Chondrocyte (in vitro differentiated cells): Measurements from ENCODE around the gene MUSK. TPM values are rescaled to one million over a fixed set of nuclear protein-coding genes. Genes with fewer than 3 reads are reported as not detected.

Source experiments
- DNase-seq: peaks from one replicate; pipeline ENCODE4 v3.0.0; 2021; ENCODE audit warnings: mixed read lengths, low spot score
- H3K27ac Mint-ChIP-seq: one replicate; pipeline ENCODE4 v1.8.0; 2021; ENCODE audit warnings: mild to moderate bottlenecking, moderate library complexity, mixed read lengths; ENCODE audit not compliant: unreplicated experiment
- H3K27me3 Mint-ChIP-seq: 2 replicates; pipeline ENCODE4 v1.8.0; 2021; ENCODE audit warnings: low read depth, mixed read lengths
- H3K36me3 Mint-ChIP-seq: 2 replicates; pipeline ENCODE4 v1.8.0; 2021; ENCODE audit warnings: low read depth, mixed read lengths
- H3K4me1 Mint-ChIP-seq: 2 replicates; pipeline ENCODE4 v1.8.0; 2021; ENCODE audit warnings: low read depth, mild to moderate bottlenecking, mixed read lengths
- H3K4me3 Mint-ChIP-seq: one replicate; pipeline ENCODE4 v1.8.0; 2021; ENCODE audit warnings: mild to moderate bottlenecking, moderate library complexity, mixed read lengths; ENCODE audit not compliant: unreplicated experiment
- H3K9me3 Mint-ChIP-seq: 2 replicates; pipeline ENCODE4 v1.8.0; 2021; ENCODE audit warnings: low read depth, mixed read lengths
- CTCF ChIP-seq: fragments of 200-600 bp; sonication (generic); IDR thresholded peaks from 2 replicates; pipeline ENCODE4 v1.5.0; 2021; ENCODE audit warnings: antibody characterized with exemption, mild to moderate bottlenecking, moderate library complexity
- long read RNA-seq: library from polyadenylated mRNA; stranded (forward); transcript quantifications from one replicate; pipeline ENCODE4 v2.0.0, GENCODE V29; 2021
- total RNA-seq: library from RNA; stranded (reverse); gene quantifications from 3 replicates; pipeline ENCODE4 v1.2.1, GENCODE V29; 2021

MUSK gene
- not detected in 3 replicates for total RNA-seq
- long read RNA-seq = 0 reads

- Mint-ChIP-seq H3K4me3 (no peak within 1 kb of the TSS), H3K27me3 (no peaks in the 10 kb centered on the region), H3K4me1 (peaks cover 10% of the 10 kb centered on the region), H3K36me3 (no peaks in the 10 kb centered on the region), H3K27ac (no peak within 1 kb of the TSS), H3K9me3 (no peaks in the 10 kb centered on the region)
- TF ChIP-seq CTCF = no peak
- DNase-seq = no peak
These were observed at the start of gene MUSK for GRCh38 chr9:110668570-110669167. Gene MUSK (plus strand): TSS chr9:110668791. CDS start chr9:110668905, 114 bp downstream.

GRCh38 chr9:110619831-110620230 is 48.8 kb upstream of the MUSK start:
- Mint-ChIP-seq H3K4me3 (no peak overlapping the region), H3K27me3 (peaks cover 3% of the 10 kb centered on the region), H3K4me1 (peaks cover 5% of the 10 kb centered on the region), H3K27ac (no peak overlapping the region), H3K36me3 (peaks cover under 1% of the 10 kb centered on the region), H3K9me3 (peaks cover 4% of the 10 kb centered on the region)
- DNase-seq = no peak
- no peak for TF ChIP-seq CTCF

GRCh38 chr9:110620726-110621125 is 47.9 kb upstream of the MUSK start:
- H3K27ac Mint-ChIP-seq = no peak overlapping the region
- H3K4me1 Mint-ChIP-seq = peaks cover 5% of the 10 kb centered on the region
- no peaks in the 10 kb centered on the region for H3K36me3 Mint-ChIP-seq

GRCh38 chr9:110622368-110622767 is 46.2 kb upstream of the MUSK start:
- Mint-ChIP-seq H3K9me3 (no peaks in the 10 kb centered on the region), H3K4me3 (no peak overlapping the region), H3K4me1 (peaks cover 14% of the 10 kb centered on the region), H3K27ac (no peak overlapping the region), H3K36me3 (no peaks in the 10 kb centered on the region), H3K27me3 (peaks cover 3% of the 10 kb centered on the region)
- no peak for DNase-seq
- TF ChIP-seq CTCF = no peak

More at GRCh38 chr9:110620726-110621125, 47.9 kb upstream of the MUSK start:
- Mint-ChIP-seq H3K9me3 (no peaks in the 10 kb centered on the region), H3K27me3 (peaks cover 3% of the 10 kb centered on the region), H3K4me3 (no peak overlapping the region)
- no peak for TF ChIP-seq CTCF
- DNase-seq = no peak

- Mint-ChIP-seq H3K27ac (no peak overlapping the region), H3K36me3 (no peaks in the 10 kb centered on the region), H3K4me3 (no peak overlapping the region), H3K4me1 (peaks cover 14% of the 10 kb centered on the region), H3K9me3 (no peaks in the 10 kb centered on the region), H3K27me3 (peaks cover 3% of the 10 kb centered on the region)
- TF ChIP-seq CTCF = peak; percentile 93
- no peak for DNase-seq
These were observed 45.0 kb upstream of the MUSK start for GRCh38 chr9:110623462-110624025.
